NCI-H128 (cell line): Measurements from ENCODE around the gene IL1RAP.
"Not testable (repeated sequence)": the region's sequence is repeated elsewhere in the genome, so short reads cannot be mapped to it uniquely, and the experiment has no call there.

ENCODE experiments used
- DNase-seq: peaks from one replicate; lab custom pipeline; 2025; ENCODE audit not compliant: unreplicated experiment; lab: John Stamatoyannopoulos, UW

IL1RAP gene

GRCh38 chr3:190655933-190656332, 142.0 kb downstream of the IL1RAP start:
- DNase-seq, result no peak

DNA sequence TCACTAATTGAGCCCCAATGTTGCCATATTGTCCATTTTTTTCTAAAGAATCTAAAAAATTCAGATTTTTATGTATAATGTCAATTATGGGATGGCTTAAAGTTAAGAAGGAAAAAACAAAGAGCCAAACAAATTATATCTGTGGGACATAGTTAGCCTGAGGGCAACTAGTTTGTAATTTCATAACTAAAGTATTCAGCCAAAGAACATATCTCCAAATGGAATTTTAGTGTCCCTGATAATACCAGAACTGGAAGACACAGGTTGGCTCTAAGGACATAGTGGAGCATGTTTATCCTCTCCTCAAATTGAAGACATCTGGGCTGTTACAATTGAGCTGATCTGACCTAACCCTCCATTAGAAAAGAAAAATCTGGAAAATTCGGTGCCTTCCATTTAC, 144.2 kb downstream of the IL1RAP start:
- no peak for DNase-seq

- DNase-seq, result no peak
Measured at GRCh38 chr3:190666821-190667220, 152.9 kb downstream of the IL1RAP start.

- DNase-seq, result no peak
Measured at GRCh38 chr3:190671658-190672057, 157.8 kb downstream of the IL1RAP start.

- DNase-seq, result no peak
Measured at GRCh38 chr3:190673148-190673547, 159.3 kb downstream of the IL1RAP start.

GRCh38 chr3:190676481-190676880, 162.6 kb downstream of the IL1RAP start:
- DNase-seq, result no peak

DNA sequence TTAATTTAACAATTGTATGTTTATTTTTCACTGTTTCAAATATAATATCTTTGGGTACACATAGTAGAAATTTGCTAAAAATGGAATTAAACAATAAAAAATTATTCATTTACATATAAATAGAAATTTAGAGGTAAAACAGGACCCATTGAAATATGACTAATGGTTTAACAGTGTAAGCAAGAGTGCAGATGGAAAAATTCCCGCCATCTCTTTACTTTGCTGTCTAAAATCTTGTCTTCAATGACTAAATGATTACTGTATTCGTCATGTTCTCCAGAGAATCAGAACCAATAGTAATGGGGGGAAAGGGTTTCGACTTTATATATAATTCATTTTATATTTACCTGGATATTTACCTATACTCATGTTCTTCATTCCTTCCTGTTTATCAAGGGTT, 163.1 kb downstream of the IL1RAP start:
- no peak for DNase-seq

DNA sequence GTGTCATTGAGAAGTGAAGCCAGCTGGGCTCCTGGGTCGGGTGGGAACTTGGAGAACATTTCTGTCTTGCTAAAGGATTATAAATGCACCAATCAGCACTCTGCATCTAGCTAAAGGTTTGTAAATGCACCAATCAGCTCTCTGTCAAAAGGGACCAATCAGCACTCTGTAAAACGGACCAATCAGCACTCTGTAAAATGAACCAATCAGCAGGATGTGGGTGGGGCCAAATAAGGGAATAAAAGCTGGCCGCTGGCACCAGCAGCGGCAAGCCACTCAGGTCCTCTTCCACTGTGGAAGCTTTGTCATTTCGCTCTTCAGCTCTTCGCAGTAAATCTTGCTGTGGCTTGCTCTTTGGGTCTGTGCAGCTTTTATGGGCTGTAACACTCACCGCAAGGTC, 164.0 kb downstream of the IL1RAP start:
- not testable (repeated sequence) for DNase-seq

- no peak for DNase-seq
Measured at GRCh38 chr3:190680691-190681090, 166.8 kb downstream of the IL1RAP start.

GRCh38 chr3:190684776-190685175, 170.9 kb downstream of the IL1RAP start:
- DNase-seq, result no peak

DNA sequence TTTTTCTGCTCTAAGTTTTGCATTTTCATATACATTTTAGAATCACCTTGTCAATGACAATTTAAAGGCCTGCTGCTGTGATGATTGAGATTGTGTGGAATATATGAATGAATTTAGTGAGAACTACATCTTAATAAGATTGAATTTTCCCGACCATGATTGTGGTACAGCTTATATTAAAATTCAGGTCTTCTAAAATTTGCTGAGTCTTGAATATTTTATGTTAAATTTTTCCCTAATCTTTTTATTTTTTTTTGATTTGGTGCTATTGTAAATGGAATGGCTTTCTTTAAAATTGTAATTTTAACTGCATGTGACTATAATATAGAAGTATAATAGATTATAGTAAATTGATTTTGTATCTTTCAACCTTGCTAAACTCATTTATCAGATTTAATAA, 172.1 kb downstream of the IL1RAP start:
- no peak for DNase-seq

DNA sequence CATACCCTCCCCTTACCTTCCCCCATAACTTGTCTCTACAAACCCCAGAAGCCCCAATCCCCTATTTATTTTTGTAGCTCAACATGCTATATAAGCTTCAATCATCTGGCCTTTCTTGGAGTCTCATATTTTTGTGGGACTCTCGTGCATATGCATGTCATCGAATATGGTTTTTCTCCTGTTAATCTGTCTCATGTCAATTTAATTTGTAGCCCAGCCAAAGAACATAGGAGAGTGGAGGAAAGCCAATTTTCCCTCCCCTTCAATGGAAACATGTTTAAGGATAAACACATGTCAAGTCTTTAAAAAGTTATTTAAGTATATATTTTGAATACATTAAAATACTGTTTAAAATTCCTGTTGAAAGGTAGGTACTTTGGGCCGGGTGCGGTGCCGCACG, 176.4 kb downstream of the IL1RAP start:
- DNase-seq, result no peak

GRCh38 chr3:190692256-190692655, 178.4 kb downstream of the IL1RAP start:
- no peak for DNase-seq

- DNase-seq, result no peak
Measured at GRCh38 chr3:190694335-190695001, 180.6 kb downstream of the IL1RAP start.

GRCh38 chr3:190695225-190695624, 181.3 kb downstream of the IL1RAP start:
- no peak for DNase-seq

GRCh38 chr3:190695994-190696393, 182.1 kb downstream of the IL1RAP start:
- DNase-seq, result no peak

DNA sequence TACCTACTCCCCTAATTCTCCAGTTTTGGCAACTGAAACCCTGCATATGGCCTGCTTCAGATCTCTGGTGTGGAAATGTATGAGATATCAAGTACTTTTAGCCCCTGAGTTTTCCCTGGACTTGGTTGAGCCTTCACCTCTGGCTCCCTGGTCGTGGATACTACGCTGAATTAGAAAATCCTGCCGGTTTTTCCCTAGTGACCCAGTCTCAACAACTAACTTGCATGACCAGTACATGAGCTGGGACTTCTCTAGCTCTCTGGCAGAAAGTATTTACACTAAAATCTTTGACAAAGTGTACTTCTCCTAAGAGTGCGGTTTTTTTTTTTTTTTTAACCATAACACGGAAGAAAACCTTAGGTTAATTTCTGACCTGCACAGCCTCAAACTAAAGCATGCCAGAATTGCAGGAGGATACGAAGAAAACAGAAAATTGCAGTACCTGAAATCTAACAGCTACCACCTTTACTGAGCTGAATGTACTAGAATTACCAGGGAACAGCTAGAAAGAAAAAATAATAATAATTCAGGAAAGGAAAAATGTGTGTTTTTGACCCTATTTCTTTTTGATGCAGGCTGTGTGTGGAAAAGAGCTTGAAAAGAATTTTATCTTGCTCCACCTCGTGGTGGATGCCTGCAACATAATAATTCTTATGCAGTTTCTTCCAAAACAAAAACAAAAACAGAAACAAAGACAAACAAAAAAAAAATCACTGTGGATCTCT, 183.1 kb downstream of the IL1RAP start:
- DNase-seq, result no peak

DNA sequence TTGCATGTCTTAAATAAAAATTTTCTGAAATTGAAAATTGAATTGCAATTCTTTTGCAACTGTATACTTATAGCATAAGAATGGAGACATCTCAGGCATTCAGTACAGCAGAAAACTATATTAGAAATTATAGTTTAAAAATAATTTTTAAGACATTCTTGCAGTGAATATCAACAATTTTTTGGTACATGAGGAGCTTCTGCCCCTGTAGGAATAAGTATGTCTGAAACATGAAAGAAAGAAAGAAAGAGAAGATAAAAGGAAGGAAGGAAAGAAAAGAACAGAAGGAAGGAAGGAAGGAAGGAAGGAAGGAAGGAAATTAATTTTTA, 183.6 kb downstream of the IL1RAP start:
- no peak for DNase-seq

DNA sequence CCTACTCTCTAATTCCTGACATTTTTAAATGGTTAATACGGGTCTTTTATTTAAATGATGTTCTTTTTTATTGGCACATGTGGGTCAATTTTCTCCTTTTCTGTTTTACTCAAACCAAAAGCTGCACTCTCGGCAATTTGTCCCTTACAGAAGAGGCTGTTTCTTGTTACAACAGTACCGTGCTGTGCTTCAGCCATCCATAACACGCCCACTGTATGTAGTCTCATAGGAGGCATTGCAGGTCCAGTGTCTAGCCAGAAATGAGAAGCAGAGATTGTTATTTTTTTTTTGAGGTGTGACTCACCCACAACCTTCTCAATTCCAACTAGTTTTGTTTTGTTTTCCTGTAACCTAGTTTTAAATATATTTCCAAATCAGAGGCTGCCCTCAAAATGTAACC, 184.0 kb downstream of the IL1RAP start:
- no peak for DNase-seq

DNA sequence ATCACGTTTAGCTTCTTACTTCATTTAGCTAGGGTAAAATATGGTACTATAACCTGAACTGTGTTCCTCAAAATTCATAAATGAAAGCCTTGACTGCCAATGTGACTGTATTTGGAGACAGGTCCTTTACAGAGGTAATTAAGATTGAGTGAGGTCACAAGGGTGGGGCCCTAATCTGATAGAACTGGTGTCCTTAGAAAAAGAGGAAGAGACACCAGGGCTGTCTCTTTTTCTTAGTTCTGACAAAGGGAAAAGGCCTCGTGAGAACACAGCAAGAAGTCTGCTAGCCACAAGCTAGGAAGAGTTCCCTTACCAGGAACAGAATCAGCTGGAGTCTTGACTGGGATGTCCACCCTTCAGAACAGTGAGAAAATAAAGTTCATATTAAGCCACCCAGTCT, 185.9 kb downstream of the IL1RAP start:
- no peak for DNase-seq

DNA sequence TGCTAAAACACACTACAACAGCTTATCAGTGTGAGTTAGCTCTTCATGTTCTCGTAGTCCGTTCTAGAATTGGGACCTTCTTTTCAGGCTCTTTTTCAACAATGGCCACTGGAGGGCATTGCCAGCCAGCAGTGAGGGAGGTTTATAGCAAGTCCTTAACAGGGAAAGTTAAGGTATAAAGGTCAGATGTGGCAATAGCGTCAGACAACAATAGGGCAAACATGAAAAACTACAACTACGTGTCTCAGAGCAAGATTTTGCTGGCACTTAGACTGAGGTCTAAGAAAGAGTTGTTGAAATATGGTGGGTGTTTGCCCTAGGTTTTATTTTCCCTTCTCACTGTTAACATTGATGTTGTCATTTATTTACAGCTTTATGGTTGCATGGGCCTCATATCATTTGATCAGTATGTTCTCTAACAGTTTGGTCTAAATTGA, 187.2 kb downstream of the IL1RAP start:
- DNase-seq, result no peak

DNA sequence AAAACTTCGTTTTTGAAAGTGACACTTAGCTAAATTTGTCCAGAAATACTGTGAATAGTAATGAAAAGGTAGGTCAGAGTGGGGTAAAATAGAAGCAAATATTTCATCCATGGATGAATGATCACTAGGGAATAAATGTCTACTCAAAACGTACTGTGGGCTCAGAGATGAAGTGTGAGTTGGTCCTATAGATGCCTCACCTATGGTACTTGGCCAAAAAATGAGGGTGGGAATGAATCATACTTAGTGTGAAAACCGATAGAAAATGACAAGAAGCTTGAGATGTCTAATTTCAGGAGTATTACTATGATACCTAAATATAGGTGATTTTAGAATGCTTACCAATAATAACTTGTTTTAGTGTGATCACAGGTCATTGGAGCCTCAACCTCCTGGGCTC, 192.7 kb downstream of the IL1RAP start:
- no peak for DNase-seq
